K562 (cell line): Measurements from ENCODE around the gene CAMSAP2. TPM values are rescaled to one million over a fixed set of nuclear protein-coding genes. Genes with fewer than 3 reads are reported as not detected.

ENCODE experiments used
- ARHGAP35 ChIP-seq: fragments of 450-650 bp; IDR thresholded peaks from 2 replicates; pipeline ENCODE4 v1.6.1; 2018; ENCODE audit not compliant: partially characterized antibody
- BCOR ChIP-seq: fragments of 450-650 bp; IDR thresholded peaks from 2 replicates; pipeline ENCODE4 v1.6.1; 2016
- BRCA1 ChIP-seq, 2 experiments: fragments of 450-650 bp in 1 of 2; sonication (generic) in 1 of 2; formaldehyde crosslinking in 1 of 2; IDR thresholded peaks; 2 replicates each; pipeline versions ENCODE4 v1.5.0 to v1.6.1; 2017 to 2020; ENCODE audit warnings: mild to moderate bottlenecking in 1 of 2, missing genetic modification reagents in 1 of 2
- CHCHD3 ChIP-seq: fragments of 250-450 bp; sonication (Bioruptor Pico); IDR thresholded peaks from 2 replicates; pipeline ENCODE4 v2.1.2; 2022; ENCODE audit warnings: mild to moderate bottlenecking
- E2F6 ChIP-seq, 2 experiments: IDR thresholded peaks; 2 replicates each; pipeline ENCODE4 v1.6.1; 2011; ENCODE audit warnings: borderline replicate concordance in 1 of 2, control low read depth in 1 of 2, low read depth in 1 of 2, low read length in 1 of 2, mild to moderate bottlenecking in 1 of 2, mixed read lengths in 1 of 2, moderate library complexity in 1 of 2; ENCODE audit not compliant: insufficient read depth in 1 of 2, insufficient read length in 1 of 2, poor library complexity in 1 of 2, severe bottlenecking in 1 of 2; ENCODE audit errors: extremely low read depth in 1 of 2
- ETS2 ChIP-seq: IDR thresholded peaks from 2 replicates; pipeline ENCODE4 v1.6.1; 2016; ENCODE audit warnings: borderline replicate concordance, missing genetic modification characterization, mild to moderate bottlenecking, moderate library complexity, missing compliant biosample characterization; ENCODE audit not compliant: poor library complexity, severe bottlenecking
- HDAC6 ChIP-seq: IDR thresholded peaks from 2 replicates; pipeline ENCODE4 v1.6.1; 2012; ENCODE audit warnings: low read depth, mild to moderate bottlenecking, control low read depth, inconsistent platforms, low read length, moderate library complexity
- KLF13 ChIP-seq: fragments of 450-650 bp; IDR thresholded peaks from 2 replicates; pipeline ENCODE4 v1.6.1; 2016; ENCODE audit warnings: missing genetic modification characterization, low read depth, mild to moderate bottlenecking, missing compliant biosample characterization, moderate library complexity, borderline replicate concordance
- LCOR ChIP-seq: sonication (generic); formaldehyde crosslinking; IDR thresholded peaks from 2 replicates; pipeline ENCODE4 v1.8.0; 2022; ENCODE audit warnings: mild to moderate bottlenecking, missing genetic modification reagents
- MED1 ChIP-seq: sonication (generic); formaldehyde crosslinking; IDR thresholded peaks from 2 replicates; pipeline ENCODE4 v1.8.1; 2023; ENCODE audit warnings: missing genetic modification reagents, borderline replicate concordance
- NR2C2 ChIP-seq, 2 experiments: fragments of 200-800 bp in 1 of 2; sonication (Bioruptor generic) in 1 of 2; sonication (generic) in 1 of 2; formaldehyde crosslinking in 1 of 2; IDR thresholded peaks; 2 replicates each; pipeline versions ENCODE4 v1.6.1 to v1.8.0; 2016 to 2022; ENCODE audit warnings: mild to moderate bottlenecking in 1 of 2, missing compliant biosample characterization in 1 of 2, missing genetic modification characterization in 1 of 2, missing genetic modification reagents in 1 of 2
- RREB1 ChIP-seq: fragments of 250-450 bp; sonication (Bioruptor Pico); IDR thresholded peaks from 2 replicates; pipeline ENCODE4 v1.4.0; 2020
- SNRNP70 ChIP-seq: fragments of 200-400 bp; formaldehyde crosslinking; optimal IDR thresholded peaks from 2 replicates; pipeline ENCODE3; 2017; ENCODE audit warnings: low read depth, low read length
- TRIM28 ChIP-seq: fragments of 450-650 bp; IDR thresholded peaks from 2 replicates; pipeline ENCODE4 v1.6.1; 2017
- ZNF134 ChIP-seq: fragments of 250-450 bp; sonication (Bioruptor Pico); conservative IDR thresholded peaks from 2 replicates; pipeline ENCODE4 v1.4.0; 2020
- ZNF224 ChIP-seq: sonication (generic); formaldehyde crosslinking; IDR thresholded peaks from 2 replicates; pipeline ENCODE4 v1.8.0; 2022; ENCODE audit warnings: mild to moderate bottlenecking, missing genetic modification reagents
- ZNF586 ChIP-seq: fragments of 450-650 bp; formaldehyde crosslinking; conservative IDR thresholded peaks from 2 replicates; pipeline ENCODE4 v1.4.0; 2020; ENCODE audit warnings: mild to moderate bottlenecking, moderate library complexity
- polyA plus RNA-seq, 8 experiments: library from polyadenylated mRNA; depleted of rRNA in 4 of 8; stranded (reverse) in 5 of 8; unstranded in 3 of 8; fragments of >200 nt; fragmentation: Nextera tagmentation in 2 of 8; fragmentation: Illumina TruSeq in 1 of 8; extraction: Ambion mirVana in 2 of 8; extraction: Trizol in 1 of 8; gene quantifications; 2 replicates each; pipeline versions ENCODE4 v1.2.1 to v1.2.3, GENCODE V29; 2011 to 2014; ENCODE audit warnings: inconsistent platforms in 1 of 8, missing spikeins in 1 of 8
- total RNA-seq, 7 experiments: library from RNA; depleted of rRNA in 6 of 7; stranded (reverse); fragments of >200 nt in 6 of 7; fragmentation: Illumina TruSeq in 2 of 7; extraction: Trizol in 2 of 7; gene quantifications; 2 replicates each; pipeline versions ENCODE4 v1.2.1 to v1.2.3, GENCODE V29; 2011 to 2021; ENCODE audit warnings: low replicate concordance in 1 of 7

Gene CAMSAP2
- total and polyA plus RNA-seq, 9 of the 15 experiments (the other 6 are each of a cell fraction or from before 2014, with no cell fraction given), result 1.4 to 7.5 (median 2.7) TPM

GRCh38 chr1:200738949-200739651, 407 bp downstream of the CAMSAP2 start (continued):
- TF ChIP-seq ETS2 (no peak), ZNF224 (CRISPR knock-in tag) (no peak), RREB1 (CRISPR knock-in tag) (peak; percentile 62; the same call in 1 of the 2 replicates), HDAC6 (no peak), BCOR (peak; percentile 60), MED1 (CRISPR knock-in tag) (no peak), BRCA1 (IDR thresholded peaks at IDR 0.05) (no peak), BRCA1 (CRISPR knock-in tag; IDR thresholded peaks at IDR 0.05) (no peak), NR2C2 (CRISPR knock-in tag; IDR thresholded peaks at IDR 0.05) (no peak), NR2C2 (tag; IDR thresholded peaks at IDR 0.05) (no peak), ZNF134 (no peak; the same call in 1 of the 2 replicates), LCOR (CRISPR knock-in tag) (0 out of 2 replicates have a peak, but pooled peaks have one; percentile 57), CHCHD3 (no peak), SNRNP70 (no peak), KLF13 (tag) (no peak), TRIM28 (no peak), ZNF586 (no peak), ARHGAP35 (no peak), E2F6 (IDR thresholded peaks at IDR 0.05; ENCODE audit: borderline replicate concordance in 1 of 2, extremely low read depth in 1 of 2, insufficient read depth in 1 of 2, insufficient read length in 1 of 2, low read depth in 1 of 2, low read length in 1 of 2, poor library complexity in 1 of 2, severe bottlenecking in 1 of 2) (peak; percentile 51 to 58)
